HG03439 (cell line): ENCODE measurements around the gene DENND4A.

Experiments used
- ATAC-seq: cut with Tn5 transposase; IDR thresholded peaks from one replicate; pipeline ENCODE4 v1.9.1; 2021; ENCODE audit warnings: mild to moderate bottlenecking, moderate library complexity; ENCODE audit not compliant: unreplicated experiment

Gene DENND4A

GRCh38 chr15:65688462-65688861 lies 103.6 kb downstream of the DENND4A start:
- ATAC-seq = no peak

GRCh38 chr15:65682404-65682911 lies 109.6 kb downstream of the DENND4A start:
- no peak for ATAC-seq

GRCh38 chr15:65680544-65680943 lies 111.5 kb downstream of the DENND4A start:
- no peak for ATAC-seq

GRCh38 chr15:65676123-65676522 lies 116.0 kb downstream of the DENND4A start:
- ATAC-seq = no peak

- ATAC-seq = no peak
These were observed 116.5 kb downstream of the DENND4A start for GRCh38 chr15:65675551-65675950.

GRCh38 chr15:65666257-65666656 lies 125.8 kb downstream of the DENND4A start:
- no peak for ATAC-seq

GRCh38 chr15:65663521-65663920 lies 128.6 kb downstream of the DENND4A start:
- ATAC-seq = peak; percentile 56

GRCh38 chr15:65660927-65661326 lies 131.2 kb downstream of the DENND4A start:
- ATAC-seq = no peak

- ATAC-seq = no peak
These were observed 132.5 kb downstream of the DENND4A start for GRCh38 chr15:65659502-65660052.

- no peak for ATAC-seq
These were observed 136.6 kb downstream of the DENND4A start for GRCh38 chr15:65655457-65655856.

GRCh38 chr15:65655026-65655425 lies 137.1 kb downstream of the DENND4A start:
- no peak for ATAC-seq

- no peak for ATAC-seq
These were observed 138.1 kb downstream of the DENND4A start for GRCh38 chr15:65653801-65654521.

GRCh38 chr15:65653341-65653740 lies 138.8 kb downstream of the DENND4A start:
- ATAC-seq = no peak

GRCh38 chr15:65651831-65652749 lies 140.0 kb downstream of the DENND4A start:
- ATAC-seq = no peak

- no peak for ATAC-seq
These were observed 141.1 kb downstream of the DENND4A start for GRCh38 chr15:65651042-65651322.

- ATAC-seq = no peak
These were observed 141.6 kb downstream of the DENND4A start for GRCh38 chr15:65650312-65651041.

- no peak for ATAC-seq
These were observed 145.6 kb downstream of the DENND4A start for GRCh38 chr15:65646486-65646885.

- no peak for ATAC-seq
These were observed 146.7 kb downstream of the DENND4A start for GRCh38 chr15:65645392-65645791.

- ATAC-seq = no peak
These were observed 147.8 kb downstream of the DENND4A start for GRCh38 chr15:65644282-65644681.

GRCh38 chr15:65642594-65642993 lies 149.5 kb downstream of the DENND4A start:
- ATAC-seq = no peak
